Glutamatergic neuron (in vitro differentiated cells): ENCODE measurements around the gene MAGI1. TPM values are rescaled to one million over a fixed set of nuclear protein-coding genes. Genes with fewer than 3 reads are reported as not detected.

Experiments used
- DNase-seq: peaks from one replicate; pipeline ENCODE4 v3.0.0; 2022
- H3K27ac Mint-ChIP-seq: one replicate; pipeline ENCODE4 v1.8.0; 2020; ENCODE audit warnings: mild to moderate bottlenecking, mixed read lengths, inconsistent platforms; ENCODE audit not compliant: unreplicated experiment
- H3K27me3 Mint-ChIP-seq: one replicate; pipeline ENCODE4 v1.8.0; 2020; ENCODE audit warnings: mild to moderate bottlenecking, moderate library complexity, mixed read lengths, inconsistent platforms; ENCODE audit not compliant: unreplicated experiment
- H3K36me3 Mint-ChIP-seq: one replicate; pipeline ENCODE4 v1.8.0; 2020; ENCODE audit warnings: mild to moderate bottlenecking, mixed read lengths, inconsistent platforms; ENCODE audit not compliant: unreplicated experiment
- H3K4me1 Mint-ChIP-seq: one replicate; pipeline ENCODE4 v1.8.0; 2020; ENCODE audit warnings: mild to moderate bottlenecking, low read depth, mixed read lengths, inconsistent platforms; ENCODE audit not compliant: unreplicated experiment
- H3K4me3 Mint-ChIP-seq: one replicate; pipeline ENCODE4 v1.8.0; 2020; ENCODE audit warnings: mild to moderate bottlenecking, mixed read lengths, inconsistent platforms; ENCODE audit not compliant: unreplicated experiment
- H3K9me3 Mint-ChIP-seq: one replicate; pipeline ENCODE4 v1.8.0; 2020; ENCODE audit warnings: mild to moderate bottlenecking, moderate library complexity, mixed read lengths, inconsistent platforms; ENCODE audit not compliant: unreplicated experiment
- CTCF ChIP-seq: fragments of 200-600 bp; sonication (generic); IDR thresholded peaks from one replicate; pipeline ENCODE4 v1.5.0; 2021; ENCODE audit not compliant: partially characterized antibody, unreplicated experiment
- total RNA-seq: library from RNA; stranded (reverse); fragmentation: NEBNext Ultra II Directional; extraction: Animal tissue kit (Norgen Biotek cat#: 25700); gene quantifications from one replicate; pipeline ENCODE4 v1.2.1, GENCODE V29; 2021; ENCODE audit not compliant: unreplicated experiment

MAGI1 gene
- total RNA-seq, 1 donor from 2014 or later, result 46.5 TPM

GRCh38 chr3:65560133-65560532, 478.6 kb downstream of the MAGI1 start:
- Mint-ChIP-seq H3K9me3 (peaks cover 4% of the 10 kb centered on the region), H3K4me3 (no peak overlapping the region), H3K27me3 (no peaks in the 10 kb centered on the region), H3K4me1 (peaks cover 19% of the 10 kb centered on the region), H3K27ac (no peak overlapping the region), H3K36me3 (no peaks in the 10 kb centered on the region)
- no peak for DNase-seq
- TF ChIP-seq CTCF, result no peak

GRCh38 chr3:65559643-65560042, 479.1 kb downstream of the MAGI1 start:
- Mint-ChIP-seq H3K36me3 (no peaks in the 10 kb centered on the region), H3K4me3 (no peak overlapping the region), H3K27me3 (no peaks in the 10 kb centered on the region), H3K27ac (no peak overlapping the region), H3K4me1 (peaks cover 16% of the 10 kb centered on the region), H3K9me3 (peaks cover 3% of the 10 kb centered on the region)
- DNase-seq, result no peak
- no peak for TF ChIP-seq CTCF

GRCh38 chr3:65558826-65559225, 479.9 kb downstream of the MAGI1 start:
- DNase-seq, result no peak
- H3K27ac Mint-ChIP-seq, result no peak overlapping the region

GRCh38 chr3:65557899-65558564, 480.7 kb downstream of the MAGI1 start:
- Mint-ChIP-seq H3K4me3 (no peak overlapping the region), H3K27ac (no peak overlapping the region), H3K4me1 (peaks cover 8% of the 10 kb centered on the region), H3K27me3 (no peaks in the 10 kb centered on the region), H3K36me3 (no peaks in the 10 kb centered on the region), H3K9me3 (no peaks in the 10 kb centered on the region)
- TF ChIP-seq CTCF, result no peak
- DNase-seq, result no peak

More at GRCh38 chr3:65558826-65559225, 479.9 kb downstream of the MAGI1 start:
- Mint-ChIP-seq H3K27me3 (no peaks in the 10 kb centered on the region), H3K4me1 (peaks cover 10% of the 10 kb centered on the region), H3K4me3 (no peak overlapping the region), H3K36me3 (no peaks in the 10 kb centered on the region), H3K9me3 (peaks cover 3% of the 10 kb centered on the region)
- no peak for TF ChIP-seq CTCF

GRCh38 chr3:65556934-65557577, 481.7 kb downstream of the MAGI1 start:
- H3K27ac Mint-ChIP-seq, result no peak overlapping the region
- no peaks in the 10 kb centered on the region for H3K9me3 Mint-ChIP-seq
- no peak for TF ChIP-seq CTCF
- H3K27me3 Mint-ChIP-seq, result no peaks in the 10 kb centered on the region
- DNase-seq, result no peak
- no peaks in the 10 kb centered on the region for H3K36me3 Mint-ChIP-seq
- peaks cover 14% of the 10 kb centered on the region for H3K4me1 Mint-ChIP-seq
- no peak overlapping the region for H3K4me3 Mint-ChIP-seq
